Brain pericyte (primary cell): ENCODE results near the gene BLCAP.

ENCODE experiments used
- DNase-seq: peaks from one replicate; pipeline ENCODE4 v3.0.0-alpha.2; 2012; ENCODE audit warnings: low read depth, low spot score

Gene BLCAP

DNA sequence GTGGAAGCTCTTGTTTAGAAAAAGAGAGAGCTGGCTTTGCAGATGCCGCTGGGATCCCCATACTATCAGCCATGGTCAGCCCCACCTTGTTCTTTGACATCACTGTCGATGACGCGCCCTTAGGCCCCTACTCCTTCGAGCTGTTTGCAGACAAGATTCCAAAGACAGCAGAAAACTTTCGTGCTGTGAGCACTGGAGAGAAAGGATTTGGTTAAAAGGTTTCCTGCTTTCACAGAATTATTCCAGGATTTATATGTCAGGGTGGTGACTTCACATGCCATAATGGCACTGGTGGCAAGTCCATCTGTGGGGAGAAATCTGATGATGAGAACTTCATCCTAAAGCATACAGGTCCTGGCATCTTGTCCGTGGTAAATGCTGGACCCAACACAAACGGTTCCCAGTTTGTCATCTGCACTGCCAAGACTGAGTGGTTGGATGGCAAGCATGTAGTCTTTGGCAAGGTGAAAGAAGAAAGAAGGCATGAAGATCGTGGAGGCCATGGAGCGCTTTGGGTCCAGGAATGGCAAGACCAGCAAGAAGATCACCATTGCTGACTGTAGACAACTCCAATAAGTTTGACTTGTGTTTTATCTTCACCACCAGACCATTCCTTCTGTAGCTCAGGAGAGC lies 2.4 kb upstream of the BLCAP start:
- no peak for DNase-seq

DNA sequence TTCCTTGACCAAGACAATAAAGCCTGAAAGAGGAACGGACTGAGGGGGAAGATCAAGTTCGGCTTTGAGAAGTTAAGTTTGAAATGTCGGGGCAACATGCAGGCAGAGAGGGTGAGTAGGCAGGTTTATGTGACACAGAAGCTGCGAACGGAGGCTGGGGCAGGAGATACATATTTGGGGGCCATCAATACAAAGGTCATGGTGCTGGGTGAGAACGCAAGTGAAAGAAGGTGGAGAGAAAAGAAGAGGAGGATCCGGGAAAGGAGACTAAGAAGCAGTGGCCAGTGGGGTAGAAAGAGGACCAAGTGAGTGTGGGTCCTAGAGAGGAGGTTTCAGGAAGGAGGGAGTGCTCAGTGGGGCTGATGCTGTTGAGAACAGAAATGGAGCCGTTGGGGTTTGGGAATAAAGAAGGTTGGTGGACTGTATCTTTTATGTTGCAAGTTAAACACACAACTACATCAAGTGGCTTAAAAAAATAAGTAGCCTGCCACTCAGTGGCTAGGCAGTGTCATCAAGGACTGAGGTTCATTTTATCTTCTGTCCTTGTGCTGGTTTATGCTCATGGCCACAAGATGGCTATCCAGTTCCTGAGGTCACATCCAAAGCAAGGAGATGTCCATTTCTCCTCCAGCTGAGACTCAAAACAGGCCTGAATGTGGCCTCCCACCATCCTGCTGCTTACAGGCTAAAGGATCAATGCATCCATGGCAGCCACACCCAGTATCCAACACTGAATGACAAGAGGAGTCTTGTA lies 1.7 kb upstream of the BLCAP start:
- no peak for DNase-seq

DNA sequence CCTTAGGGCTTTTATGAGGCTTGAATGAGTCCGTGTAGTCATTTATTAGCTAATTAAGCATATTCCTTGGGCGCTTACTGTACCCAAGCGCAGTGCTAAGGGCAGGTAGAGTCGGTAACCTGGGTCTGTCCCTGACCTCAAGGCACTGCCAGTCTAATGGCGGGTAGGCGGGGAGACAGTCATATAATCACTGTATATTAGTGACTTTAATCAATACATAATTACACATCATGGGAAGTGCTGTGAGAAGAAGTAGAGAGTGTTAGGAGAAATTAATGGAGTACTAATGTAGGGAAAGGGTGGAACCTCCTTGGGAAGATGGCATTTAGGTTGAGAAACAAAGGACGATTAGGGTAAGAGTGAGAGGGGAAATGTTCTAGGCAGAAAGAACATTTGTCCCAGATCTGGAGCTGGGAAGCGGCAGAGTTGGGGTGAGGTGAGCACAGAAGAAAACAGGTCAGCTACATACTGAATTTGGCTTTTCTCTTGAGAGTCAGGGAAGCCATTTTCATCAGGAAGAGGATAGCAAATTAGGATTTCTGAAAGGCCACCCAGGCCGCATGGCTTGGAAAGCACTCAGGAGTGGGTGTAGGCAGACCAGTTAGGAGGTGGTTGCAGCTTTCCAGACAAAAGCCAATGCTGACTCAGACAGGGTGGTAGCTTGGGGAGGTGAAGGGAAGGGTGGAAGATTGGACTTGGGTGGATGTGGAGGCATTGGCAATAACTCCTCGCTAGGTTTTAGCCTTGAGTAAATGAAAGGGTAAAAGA lies 954 bp upstream of the BLCAP start:
- DNase-seq, result no peak

DNA sequence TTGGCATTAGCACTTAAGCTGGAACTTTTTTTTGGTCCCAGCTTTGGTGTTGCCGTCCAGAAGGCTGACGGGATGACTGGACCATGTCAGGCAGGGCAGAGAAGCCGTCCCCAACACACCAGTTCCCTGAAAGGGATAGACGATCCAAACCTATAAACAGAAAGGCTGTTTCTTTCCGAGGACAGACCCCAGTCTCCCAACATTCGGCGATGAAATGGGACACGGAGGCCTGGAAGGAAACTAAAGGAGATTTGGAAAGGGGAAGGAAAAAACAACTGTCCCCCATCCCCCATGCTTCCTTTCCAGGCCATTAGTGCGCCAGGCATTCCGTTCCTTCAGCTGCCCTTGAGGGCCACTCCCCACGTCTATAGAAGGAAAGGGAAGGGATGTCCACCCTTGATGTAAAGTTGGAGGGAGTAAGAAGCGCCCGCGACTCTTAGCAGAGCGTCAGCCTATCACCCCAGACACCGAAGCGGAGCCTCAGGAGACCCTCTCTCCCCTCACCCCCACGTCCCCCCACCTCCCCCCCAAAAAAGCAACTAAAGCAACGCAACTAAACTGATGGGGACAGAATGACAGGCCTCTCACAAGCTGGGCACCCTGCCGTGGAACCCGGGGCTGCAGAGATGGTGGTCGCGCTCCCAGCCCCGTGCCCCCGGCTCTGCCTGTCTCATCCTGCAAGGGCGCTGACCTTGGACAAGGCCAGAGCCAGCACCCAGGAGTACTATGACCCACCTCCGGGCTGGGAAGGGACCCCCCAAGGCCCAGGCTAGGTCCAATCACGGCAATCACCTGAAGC lies 638 bp downstream of the BLCAP start:
- DNase-seq, result no peak

DNA sequence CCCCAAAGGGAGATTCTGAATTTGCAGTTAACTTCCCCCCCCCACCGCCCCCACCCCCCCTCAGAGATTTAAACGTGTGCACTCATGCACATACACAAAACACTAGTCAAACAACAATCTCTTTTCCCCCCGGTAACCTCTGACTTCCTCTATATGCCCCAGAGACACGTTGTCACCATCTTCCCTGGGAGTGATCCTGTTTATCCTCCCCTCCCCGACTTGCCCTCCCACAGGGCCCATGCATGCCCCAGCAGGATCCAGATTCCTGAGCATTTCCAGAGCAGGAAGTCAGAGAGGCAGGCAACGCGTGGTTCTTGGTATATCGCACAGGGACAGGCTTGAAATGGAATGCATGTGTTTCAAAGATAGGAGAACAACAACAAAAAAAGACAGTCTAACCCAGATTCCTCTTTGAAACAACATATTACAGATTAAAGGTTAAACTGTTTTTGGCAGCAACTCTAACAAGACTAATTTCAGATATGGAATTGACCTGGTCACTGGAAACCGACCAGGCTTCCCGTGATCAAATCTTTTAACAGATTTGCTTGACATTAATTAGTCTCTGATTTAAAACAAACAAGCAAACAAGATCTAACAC lies 1.3 kb downstream of the BLCAP start:
- no peak for DNase-seq

DNA sequence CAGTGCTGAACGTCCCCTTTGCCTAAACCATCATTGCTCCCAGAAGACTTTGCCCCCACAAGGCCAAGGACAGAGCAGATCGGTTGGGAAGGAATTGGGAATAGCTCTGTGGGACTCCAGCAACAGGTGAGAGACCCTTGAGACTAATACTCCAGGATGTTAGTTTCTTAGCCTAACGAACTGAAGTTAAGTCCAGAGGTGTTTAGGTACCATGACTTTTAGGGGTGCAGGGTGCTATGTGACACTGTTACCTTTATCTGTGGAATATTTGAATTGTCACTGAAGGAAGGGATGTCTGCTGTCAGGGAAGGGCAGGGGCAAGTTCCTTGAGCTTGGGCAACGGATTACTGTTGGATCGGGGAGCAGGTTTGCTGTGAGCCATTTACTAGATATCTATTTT lies 1.9 kb downstream of the BLCAP start:
- no peak for DNase-seq

DNA sequence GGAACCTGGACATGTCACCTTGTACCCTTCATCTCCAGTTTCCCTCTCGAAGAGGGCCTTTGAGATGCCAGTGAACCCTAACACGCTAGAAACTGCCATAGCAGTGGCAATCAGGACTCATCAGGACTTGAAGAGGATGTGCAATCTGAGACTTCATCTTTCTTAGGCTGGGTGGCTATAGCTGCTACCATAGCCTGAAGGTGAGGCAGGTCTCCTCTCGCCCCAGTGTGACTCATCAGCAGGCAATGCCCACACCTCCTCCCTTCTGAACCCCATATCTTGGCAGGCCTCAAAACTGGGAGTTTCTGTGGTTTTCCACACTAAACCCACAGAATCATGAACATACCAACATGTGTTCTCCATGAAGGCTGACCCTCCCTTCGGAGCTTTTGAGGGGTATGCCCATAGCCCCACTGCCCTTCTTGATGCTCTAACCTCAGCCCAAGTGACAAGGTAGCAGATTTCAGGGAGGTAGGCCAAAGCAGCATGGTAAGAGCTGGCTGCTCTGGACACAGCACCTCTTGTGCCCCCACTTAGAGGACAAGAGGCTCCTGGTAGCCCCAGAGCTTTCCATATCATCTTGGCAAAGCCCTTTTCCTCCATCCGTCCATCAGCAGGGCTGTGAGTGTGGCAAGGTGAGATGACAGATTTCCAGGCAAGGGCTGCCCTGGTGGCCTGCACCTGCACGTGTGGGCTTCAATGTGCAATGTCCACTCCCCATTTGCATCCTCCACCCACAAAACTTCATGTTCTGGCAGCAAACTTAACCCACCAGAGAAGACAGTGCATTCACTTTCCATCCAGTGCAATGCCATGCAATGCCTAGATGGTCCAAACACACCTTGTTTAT lies 2.6 kb downstream of the BLCAP start:
- no peak for DNase-seq

DNA sequence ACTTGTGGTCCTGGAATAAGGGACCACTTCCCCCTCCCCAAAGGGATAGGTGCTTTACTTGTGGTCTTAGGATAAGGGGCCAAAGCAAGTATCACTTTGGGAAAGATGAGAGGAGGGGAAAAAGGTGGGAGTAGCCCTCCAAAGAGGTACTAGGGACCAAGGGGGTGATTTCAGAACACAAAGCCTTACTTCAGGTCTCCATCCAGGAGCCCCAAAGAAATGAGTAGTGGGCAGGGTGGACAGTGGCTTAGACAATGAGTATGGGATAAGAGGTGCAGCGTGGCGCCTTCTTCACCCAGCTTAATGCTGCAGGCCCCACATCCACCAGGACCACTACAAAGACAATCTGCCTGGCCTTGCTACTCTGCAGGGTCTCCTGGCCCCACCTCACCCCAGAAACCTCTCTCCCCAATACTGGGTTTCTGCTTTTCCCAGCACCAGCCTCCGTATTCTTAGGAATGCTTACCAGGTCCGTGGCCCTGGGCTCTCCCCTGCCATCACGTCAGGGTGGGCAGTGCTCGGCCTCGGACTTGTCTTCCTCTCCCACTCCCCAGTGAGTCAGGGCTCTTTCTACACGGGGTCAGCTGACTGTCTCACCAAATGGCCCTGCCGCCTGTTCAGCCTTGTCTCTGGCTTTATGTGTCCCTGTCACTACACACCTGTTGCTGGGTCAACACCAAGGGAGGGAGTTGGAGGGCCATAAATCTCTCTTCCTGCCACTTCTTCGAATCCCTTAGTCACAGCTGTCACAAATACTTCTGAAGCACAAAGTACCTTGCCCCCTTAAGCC lies 3.6 kb downstream of the BLCAP start:
- no peak for DNase-seq

DNA sequence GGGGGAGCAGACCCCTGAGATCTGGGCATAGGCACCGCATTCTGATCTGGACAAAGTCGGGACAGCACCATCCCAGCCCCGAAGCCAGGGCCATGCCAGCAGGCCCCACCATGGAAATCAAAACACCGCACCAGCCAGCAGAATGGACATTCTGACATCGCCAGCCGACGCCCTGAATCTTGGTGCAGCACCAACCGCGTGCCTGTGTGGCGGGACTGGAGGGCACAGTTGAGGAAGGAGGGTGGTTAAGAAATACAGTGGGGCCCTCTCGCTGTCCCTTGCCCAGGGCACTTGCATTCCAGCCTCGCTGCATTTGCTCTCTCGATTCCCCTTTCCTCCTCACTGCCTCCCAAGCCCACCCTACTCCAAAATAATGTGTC lies 4.7 kb downstream of the BLCAP start:
- DNase-seq, result no peak

DNA sequence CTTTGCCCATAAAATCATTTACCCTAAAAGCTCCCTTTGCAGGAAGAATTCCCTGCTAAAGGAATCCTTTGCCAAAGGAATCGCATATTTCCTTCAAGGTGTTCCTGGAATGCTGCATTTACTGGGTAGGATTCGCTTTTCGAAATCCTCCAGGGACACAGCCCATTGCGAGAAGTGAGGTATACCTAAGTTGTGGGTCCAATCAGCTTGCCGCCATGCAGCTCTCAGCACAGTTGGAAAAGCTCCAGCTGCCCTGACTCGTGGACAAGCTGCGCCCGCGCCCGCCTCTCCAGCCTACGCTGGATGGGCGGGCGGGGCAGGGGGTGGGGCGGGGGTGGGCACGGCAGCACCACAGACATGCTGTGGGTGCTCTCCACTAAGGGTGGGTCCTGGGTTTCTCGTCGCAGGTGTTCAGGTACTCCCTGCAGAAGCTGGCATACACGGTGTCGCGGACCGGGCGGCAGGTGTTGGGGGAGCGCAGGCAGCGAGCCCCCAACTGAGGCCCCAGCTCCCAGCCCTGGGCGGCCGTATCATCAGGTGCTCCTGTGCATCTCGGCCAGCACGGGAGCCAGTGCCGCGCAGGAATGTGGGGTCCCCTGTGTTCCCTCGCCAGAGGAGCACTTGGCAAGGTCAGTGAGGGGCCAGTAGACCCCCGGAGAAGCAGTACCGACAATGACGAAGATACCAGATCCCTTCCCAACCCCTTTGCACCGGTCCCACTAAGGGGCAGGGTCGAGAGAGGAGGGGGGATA lies 5.2 kb downstream of the BLCAP start:
- DNase-seq, result no peak

DNA sequence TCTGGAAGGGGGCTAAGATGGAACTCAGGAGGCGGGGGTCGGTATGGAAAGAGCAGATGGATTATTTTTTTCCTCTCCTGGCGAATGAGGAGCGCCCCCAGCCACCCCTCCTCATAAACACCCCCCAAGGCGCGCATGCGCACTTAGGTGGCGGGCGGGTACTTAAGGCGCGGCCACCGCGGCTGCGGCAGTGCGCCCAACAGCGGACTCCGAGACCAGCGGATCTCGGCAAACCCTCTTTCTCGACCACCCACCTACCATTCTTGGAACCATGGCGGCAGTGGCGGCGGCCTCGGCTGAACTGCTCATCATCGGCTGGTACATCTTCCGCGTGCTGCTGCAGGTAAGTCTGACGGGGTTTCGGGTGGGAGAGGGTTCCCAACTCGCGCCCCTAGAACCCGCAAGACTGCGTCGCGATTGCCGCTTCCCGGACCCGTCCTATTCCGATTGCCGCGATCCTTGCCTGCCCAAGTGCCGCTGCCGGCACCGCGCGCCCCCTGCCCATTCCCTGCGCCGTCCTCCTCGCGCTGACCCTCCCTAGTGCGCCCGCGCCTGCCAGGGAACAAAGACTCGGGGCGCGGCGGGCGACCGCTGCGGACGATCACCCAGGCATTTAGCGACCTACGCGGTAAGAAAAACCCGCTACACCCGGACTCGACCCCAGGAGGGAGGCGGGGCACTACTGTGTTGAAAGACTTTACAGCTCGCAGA lies 6.5 kb downstream of the BLCAP start, which contains the start of gene NNAT:
Gene NNAT, plus strand, starts transcription at position 190 of the 711 bp plus-strand sequence. Its CDS starts 82 bp downstream, at position 272.
- no peak for DNase-seq

DNA sequence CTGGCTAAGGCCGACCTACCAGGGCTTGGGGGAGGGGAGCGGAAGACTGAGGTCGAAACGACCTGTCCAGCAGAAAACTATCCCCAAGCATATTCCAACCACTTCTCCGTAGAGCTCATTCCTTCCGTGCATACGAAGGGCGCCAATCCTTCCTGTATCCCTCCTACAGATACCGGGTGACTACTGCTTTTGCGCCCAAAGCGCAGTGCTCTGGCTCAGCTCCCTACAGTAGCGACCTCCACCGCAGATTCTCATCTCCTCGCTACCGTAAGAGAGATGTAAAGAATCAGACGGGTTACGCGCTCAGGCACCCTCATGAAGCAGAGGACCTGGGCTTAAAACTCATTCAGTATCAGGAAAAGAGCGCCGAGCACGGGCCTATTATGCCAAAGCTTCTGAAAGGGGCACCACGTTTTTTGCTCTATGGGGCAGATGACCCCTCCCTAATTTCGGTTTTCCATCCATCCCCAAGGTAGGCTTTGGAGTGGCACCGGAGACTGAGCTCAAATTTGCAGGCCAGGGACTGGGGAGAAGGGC lies 7.2 kb downstream of the BLCAP start:
- no peak for DNase-seq

DNA sequence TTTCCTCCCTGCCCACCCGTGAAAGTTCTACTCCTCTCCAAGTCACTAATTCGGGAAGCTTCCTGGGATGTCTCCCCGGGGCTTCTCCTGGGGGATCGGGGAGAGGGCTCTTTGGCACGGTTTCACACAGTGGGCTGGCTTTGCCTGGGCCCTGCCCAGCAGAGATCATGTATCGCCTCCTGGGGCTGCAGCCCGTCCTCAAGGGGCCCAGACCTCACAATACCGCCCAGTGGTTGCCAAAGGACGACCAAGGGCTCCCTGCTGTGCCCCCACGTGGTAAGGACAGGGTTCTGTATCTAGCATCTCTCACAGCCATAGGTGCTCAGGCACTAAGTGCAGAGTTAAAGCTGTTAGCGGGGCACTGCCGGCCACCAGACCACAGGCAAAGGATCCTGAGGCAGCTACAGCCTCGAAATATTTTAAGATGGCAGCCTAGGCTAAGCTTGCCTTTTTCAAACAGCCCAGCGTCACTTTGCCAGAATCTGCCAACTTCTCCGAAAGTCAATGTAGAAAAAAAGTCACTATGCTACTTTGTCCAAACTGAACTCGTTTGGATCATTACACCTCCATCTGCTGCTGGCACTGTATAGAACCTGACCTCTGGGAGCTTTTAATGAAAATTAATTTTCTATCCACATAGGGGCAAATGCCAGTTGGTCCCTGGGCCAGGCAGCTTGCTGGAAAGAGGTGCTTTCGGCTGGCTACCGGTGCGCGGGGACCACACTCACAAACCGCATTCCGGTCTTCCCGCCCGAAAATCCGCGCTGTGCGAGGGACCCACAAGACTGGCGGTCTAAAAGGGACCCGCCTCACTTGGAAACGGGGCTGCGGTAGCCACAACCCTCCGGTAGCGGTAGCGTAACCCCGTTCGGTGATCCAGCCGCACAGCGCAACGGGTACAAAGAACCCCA lies 7.9 kb downstream of the BLCAP start:
- peak; percentile 47 for DNase-seq

DNA sequence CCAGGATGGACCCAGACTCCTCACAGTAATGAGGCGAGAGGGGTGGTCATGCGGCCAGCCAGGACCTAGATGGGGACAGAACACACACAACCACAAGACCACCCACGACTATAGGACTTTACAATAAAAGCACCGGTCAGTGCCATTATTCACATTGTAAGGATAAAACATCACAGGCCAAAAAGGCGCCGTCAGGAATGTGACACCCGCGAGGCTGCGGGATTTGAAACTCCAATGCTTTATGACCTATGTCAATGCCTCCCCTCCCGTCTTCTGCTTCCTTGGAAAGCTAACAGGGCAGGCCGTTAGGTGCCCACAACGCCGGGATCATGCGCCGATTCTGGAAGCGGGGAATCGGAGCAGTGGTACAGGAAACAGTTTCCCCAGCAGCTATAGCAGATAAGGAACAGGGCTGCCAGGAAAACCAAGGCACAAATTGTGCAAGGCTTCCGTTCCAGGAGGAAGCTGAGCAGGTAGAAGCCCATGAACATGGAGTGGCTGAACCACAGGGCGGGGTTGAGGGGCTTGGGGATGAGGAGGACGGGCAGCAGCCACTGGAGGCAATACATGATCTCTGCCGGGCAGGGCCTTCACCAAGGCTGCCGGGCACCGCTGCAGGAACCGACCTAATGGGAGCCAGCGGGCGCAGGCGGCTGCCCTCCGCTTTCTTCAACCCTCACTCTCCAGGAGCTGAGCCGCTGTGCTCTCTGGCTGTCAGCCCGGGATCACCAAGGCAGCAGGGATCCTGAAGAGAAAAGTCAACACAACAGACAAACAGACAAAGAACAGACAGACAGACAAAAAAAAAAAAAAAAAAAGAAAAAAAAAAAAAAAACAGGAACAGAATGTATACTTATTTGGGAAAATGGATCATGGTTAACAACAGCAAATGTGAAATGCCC lies 8.8 kb downstream of the BLCAP start:
- peak; percentile 61 for DNase-seq

DNA sequence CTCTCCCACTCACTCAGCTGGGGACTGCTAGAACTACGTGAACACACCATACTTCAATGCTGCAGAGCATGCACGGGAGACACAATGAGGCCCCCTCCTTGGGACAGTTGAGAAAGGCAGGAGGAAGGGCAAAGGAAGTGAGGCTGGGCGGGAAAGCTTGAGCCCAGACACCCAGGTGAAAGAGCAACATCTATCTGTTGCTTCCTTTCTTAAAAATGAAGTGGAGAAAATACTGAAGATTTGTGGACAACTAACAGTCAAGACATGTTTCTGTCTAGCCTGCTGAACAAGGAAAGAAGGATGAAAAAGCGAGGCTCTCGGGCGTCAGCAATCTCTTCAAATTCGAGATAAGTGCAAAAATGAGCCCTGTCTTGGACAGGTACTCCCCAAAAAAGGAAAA lies 9.6 kb downstream of the BLCAP start:
- no peak for DNase-seq
